HG02884 (cell line): ENCODE results near the gene TIFAB.
"Not testable (repeated sequence)": the region's sequence is repeated elsewhere in the genome, so short reads cannot be mapped to it uniquely, and the experiment has no call there.

ENCODE experiments used
- ATAC-seq: cut with Tn5 transposase; IDR thresholded peaks from one replicate; pipeline ENCODE4 v1.9.1; 2021; ENCODE audit warnings: mild to moderate bottlenecking, moderate library complexity; ENCODE audit not compliant: unreplicated experiment

Gene TIFAB, protein sequence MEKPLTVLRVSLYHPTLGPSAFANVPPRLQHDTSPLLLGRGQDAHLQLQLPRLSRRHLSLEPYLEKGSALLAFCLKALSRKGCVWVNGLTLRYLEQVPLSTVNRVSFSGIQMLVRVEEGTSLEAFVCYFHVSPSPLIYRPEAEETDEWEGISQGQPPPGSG

DNA sequence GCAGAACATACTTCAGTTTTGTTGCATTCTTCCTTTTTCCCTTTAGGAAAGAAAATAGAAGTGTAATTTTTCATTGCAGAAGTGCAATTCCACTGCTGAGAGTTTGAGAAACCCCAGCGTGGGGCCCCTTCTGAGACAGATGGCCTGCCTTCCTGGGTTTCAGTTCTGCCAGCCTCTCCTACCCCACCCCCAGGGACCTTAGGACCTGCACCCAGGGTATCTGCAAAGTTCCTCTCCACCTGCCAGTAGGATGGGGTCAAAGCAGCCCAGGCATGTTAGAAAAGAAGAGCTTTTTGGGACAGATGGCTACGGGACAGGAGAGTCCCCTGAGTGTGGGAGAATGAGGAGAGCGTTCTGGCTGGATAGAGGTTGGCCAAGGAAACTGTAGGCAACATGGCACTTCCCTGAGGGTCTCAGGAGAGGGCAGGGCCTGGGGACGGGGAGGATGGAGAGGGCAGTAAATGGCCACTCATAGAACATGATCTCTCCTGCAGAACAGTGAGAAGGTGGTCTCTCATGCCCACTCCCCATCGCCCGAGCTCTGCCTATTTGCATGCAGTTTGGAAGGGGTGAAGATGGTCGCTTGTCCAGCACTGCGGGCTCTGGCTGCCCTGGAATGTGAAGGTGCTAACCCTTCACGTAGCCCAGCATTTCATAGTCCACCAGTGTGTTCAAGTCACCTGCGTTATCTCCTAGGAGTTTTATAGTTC lies at the start of gene TIFAB:
TIFAB (minus strand) TSS at position 31 of the 710 bp plus-strand sequence. CDS start 2,412 bp downstream, outside the sequence.
- ATAC-seq, result no peak

DNA sequence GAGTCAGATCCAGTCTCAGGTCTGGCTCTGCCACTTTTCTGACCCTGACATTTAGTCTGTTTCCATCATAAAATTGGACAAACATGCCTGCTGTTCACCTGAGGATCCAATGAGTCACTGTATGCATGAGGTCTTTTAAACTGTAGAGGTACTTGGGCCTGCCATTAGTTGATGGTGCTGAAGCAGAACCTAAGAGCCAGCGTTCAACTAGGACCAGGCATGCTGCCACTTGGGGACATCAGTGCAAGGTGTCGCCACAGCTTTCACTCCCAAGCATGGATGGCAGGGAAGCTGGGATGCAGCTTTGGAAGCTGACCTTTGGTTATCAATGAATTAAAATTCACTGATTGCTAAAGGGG lies 46.5 kb upstream of the TIFAB start:
- ATAC-seq, result no peak

DNA sequence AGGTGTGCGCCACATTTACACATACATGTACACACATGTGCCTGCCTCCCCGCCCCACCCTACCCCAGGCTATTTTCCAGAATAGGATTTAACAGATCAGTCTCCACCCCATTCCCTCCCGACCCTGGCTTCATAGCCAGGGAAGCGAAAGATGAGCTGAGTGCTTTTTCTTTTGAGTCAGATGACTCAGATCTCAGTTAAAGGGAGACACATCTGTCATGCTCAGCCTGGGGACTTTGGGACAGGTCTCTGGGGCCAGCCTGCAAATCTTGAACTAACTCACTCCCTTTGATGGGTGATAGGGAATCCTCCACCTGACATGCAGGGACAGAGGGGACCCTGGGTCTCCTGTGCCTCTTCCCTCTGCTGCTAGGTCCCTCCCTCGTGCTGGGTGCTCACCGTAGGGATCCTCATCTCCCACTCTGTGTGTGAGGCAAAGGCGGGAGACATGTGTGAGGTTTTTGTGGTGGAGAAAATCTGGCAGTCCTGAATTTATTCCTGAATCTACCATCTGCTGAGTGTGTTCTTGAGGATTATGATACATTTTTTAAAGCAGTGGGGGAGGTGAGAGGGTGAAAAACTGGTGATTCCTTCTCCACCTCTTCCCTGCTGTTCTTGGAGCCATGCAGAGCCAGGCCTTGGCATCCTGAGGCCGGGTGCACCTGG lies 46.0 kb upstream of the TIFAB start:
- ATAC-seq, result no peak

DNA sequence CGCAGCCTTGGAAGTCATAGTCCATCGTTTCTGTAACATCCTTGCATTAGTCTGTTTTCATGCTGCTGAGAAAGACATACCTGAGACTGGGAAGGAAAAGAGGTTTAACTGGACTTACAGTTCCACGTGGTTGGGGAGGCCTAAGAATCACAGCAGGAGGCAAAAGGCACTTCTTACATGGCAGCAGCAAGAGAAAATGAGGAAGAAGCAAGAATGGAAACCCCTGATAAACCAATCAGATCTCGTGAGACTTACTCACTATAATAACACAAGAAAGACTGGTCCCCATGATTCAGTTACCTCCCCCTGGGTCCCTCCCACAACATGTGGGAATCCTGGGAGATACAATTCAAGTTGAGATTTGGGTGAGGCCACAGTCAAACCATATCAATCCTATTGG lies 43.4 kb upstream of the TIFAB start:
- ATAC-seq, result not testable (repeated sequence)

DNA sequence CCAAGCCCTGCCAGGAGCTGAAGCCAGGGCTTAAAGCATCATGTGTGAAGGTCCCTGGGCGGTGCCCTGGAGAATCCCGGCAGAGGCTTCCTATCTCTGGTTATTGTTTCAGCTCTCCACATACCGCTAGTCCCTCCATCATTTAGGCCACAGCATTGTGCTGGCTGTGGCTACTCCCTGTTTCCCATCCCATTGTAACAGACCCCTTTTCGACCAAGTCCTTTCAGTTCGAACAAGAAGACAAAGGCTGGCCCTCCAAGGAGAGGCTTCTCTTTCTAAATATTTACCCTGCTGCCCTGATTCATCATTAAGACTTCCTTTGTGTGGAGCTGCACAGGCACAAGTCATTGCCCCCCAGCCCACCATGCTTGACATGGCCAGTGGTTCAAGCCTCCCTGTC lies 42.0 kb upstream of the TIFAB start:
- ATAC-seq, result no peak

DNA sequence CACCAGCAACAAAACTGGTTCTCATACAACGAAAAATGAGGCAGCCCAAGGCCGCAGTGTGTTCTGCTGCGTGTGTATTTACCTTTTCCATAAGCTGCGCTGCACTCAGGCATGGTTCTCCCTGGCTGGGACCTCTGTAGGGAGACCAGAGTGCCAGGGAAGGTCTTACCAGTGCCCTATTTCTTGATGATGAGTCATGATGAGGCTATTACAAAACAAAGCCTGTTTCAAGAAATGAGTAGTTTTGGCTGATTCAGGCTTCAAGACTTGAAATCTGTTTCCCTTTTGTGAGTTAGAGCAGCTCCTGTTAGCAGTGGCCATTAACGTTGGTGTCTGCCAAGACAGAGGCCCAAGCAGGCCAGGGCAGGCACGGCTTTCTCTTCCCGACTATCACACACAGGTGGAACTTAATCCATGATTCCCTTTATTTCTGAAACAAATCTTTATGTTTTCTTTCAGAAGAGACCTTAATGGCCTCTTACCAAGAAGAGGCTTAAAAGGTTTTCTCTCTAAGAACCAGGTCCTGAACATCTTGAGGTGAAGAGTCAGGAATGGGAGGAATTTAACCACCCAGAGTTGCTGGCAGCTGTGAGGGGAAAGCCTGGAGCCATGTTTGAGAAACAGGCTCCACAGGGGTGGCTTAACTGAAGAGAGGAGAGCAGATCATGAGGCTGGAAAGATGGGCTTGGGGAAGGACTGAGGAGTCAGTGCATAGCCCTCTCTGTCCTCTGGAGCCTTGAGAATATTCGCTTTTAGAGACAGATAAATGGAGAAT lies 41.4 kb upstream of the TIFAB start:
- no peak for ATAC-seq

DNA sequence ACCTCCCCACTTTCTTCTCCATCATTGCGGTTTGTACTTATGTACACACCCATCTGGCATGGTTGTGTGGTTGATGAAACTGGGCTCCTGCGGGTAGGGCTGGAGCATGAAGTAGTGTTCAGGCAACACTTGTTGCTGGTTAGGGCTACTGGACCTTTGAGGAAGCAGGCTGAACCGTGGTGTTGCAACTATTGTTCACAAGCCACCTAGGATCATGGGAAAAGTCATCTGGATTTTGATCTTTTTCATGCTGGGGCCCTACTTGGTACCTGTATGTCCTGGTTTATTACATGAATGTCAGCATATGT lies 40.1 kb upstream of the TIFAB start:
- no peak for ATAC-seq

DNA sequence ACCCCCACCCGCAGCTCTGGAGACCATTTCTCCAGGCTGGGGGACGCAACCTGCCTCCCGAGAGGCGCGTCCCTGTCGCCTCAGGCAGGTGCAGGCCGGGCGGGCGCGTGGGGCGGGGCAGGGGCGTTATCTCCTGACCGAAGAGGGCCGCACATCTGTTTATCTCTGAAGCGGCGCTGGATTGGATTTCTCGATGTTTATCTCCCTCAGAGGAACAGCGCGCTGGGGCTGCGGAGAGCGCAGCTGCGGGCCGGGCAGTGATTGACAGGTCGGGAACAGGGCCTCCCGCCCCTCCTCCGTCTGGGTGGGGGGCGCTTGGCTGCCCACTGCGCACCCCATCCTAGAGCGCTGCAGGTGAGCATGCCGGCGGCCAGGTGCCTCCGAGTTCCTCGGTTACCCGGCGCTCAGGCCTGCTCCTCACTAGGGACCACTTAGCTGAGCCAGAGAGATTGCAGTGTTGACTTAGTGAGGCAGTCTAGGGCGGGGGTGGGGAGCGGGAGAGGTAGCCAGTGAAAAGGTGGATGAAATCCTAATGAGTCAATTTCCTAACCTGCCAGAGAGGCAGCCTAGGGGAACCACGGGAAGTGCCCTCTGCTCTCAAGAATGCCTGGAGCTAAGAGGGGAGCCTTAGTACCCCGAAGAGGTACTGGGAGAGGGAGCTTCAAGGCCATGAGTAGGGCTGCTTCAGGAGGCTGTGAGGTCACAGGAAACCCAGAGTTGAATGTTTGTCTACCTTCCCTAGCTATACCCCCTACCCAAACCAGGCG lies 39.6 kb upstream of the TIFAB start:
- ATAC-seq, result no peak

DNA sequence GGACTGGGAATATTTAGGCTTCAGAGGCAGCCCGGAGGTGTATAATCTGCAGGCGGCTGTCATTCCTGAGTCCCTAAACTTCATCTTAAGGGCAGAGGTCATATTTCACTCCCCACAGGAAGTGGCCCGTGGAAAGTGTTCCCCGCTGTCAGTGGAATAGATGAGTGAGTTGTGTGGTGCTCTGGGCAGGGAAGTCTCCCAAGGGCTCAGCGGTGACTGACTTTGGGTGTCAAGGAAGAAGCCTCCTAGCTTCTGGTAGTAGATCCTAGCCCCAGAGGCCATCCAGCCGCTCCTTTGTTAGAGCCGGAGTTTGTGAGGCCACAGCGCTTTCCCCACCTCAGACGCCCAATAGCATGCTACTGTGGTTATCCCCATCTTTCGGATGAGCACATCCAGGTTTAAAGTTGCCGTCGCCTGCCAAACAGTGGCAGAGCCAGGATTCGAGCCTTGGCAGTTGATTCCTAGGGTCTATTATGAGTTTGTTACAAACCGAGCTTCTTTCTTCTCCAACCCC lies 38.9 kb upstream of the TIFAB start:
- ATAC-seq, result no peak

DNA sequence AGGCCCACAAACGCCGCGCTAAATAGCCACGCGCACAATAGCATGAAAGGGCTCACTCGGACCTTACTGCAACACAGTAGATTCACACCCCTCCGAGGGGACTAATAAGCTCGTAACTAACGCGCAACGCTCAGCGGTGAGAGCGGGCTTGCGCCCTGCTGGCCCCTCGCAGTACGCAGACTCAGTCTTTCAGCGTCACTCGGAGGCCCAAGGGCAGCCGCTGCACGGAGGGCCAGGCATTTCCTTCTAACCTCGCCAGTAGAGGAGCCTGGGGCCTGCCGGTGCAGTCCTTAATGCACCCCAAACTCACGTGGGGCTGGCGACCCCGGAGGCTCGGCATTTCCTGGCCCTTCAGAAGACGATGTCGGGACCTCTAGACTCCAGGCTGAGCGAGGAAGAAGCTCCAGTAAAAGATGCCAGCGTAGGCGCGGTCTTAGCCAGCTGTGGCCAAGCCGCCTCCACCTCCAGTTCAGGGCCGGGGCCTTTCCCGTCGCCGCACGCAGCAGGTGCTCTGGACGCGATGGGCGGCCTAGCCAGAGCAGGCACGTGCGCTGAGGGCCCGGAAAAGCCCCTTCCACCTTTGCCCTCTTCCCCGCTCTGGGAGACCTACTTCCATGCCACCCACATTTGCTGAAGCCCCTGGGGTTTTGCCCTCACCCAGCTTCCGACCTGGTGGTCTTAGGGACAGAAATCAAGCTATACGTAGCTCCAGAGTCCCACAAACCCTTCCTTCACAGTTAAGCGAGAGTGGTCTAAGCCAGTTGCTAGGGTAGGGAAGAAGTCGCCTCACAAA lies 38.3 kb upstream of the TIFAB start:
- ATAC-seq, result no peak

DNA sequence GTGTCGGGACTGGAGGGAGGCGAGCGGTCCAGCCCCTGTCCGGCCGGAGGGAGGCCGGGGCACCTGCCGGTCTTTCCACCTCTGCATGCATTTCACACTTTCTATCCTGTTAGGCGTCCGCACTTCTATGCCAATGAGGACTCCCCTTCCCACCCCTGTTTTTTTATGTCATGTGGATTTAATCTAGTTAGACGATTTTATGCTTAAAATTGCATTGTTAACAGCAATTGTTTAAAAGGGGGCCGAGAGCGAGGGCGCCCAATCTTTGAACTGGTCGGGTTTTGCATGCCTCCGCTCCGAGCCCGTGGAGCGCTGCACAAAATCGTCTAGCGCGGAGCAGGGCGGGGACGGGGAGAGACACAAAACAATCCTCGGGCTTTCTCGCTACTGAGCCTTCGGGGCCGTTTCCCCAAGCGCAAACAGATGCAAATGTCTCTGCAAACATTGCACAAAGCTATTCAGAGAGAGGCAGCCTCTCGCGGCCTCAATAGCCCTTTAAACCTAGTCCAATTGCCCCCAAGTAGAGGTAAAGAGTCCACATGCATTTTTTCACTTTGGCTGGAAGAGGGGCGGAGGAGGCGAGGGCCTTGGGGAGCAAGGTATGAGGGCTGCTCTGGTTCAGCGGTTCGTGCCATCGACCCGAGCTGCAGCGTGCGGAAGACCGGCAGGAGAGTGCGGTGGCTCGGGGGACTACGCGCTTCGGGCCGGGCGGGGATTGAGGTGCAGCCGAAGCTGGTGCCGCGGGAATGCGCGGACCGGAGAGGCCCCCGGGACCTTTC lies 37.5 kb upstream of the TIFAB start:
- no peak for ATAC-seq

DNA sequence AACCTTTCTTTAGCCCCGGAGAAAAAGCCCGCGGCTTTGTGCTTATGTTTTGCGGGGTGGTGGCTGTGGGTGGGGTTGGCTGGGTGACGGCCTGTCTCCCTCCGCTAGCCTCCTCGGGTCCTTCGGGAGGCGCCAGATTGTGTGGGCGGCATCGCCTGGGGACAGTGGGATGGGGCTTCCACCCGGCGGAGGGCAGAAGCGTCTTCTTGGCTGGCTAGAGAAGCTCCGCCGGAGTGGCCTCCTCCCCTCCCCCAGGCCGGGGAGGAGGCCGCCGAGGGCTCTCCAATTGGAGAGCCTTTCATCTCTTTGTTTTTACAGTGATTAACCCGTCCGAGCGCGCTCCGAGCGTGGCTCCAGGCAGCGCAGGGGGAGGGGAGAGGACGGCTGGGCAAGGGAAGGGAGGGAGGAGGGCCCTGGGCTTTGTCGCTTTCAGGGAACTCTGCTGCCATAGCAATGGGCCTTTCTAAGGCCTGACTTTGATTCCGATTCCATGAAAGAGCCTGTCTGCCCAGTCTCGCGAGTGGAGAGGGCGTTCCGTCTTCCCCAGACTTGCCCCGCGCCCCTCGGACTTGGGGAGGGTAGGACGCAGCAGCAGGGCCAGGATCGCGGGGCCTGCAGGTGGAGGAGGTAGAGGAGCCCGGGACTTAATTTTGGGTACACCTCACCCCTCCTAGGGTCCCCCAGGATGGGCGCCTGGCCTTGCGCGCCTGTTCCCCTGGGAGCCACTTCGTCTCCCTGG lies 36.7 kb upstream of the TIFAB start:
- ATAC-seq, result no peak

DNA sequence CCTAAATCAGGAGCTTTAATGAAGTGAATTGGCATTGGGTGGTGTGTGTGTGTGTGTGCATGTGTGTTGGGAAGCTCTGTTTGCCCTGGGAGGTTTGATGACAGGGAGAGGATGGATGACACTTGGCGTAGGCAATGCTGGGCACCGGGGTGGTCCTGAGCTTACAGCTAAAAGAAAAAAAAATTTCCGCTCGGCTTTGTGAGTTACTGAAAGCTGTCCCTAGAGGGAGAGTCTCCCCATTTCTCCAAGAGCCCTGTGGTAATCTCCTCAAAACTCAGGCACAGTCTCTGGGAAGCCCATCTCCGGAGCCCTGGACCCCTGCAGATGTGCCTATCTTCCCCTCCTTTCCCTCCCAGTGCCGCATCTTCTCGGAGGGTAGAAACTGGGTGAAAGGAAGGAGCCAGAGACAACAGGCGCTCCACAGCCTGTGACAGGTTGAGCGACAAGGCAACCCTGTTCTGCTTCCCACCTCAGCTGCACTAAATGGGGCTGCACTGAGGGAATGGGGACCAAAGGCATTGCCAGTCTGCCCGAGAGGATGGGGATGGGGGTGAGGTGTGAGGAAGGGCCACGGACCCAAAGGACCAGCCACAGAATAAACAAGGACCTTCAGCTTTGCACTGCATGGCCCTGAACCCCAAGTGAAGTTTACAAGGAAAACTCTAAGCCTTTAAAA lies 35.8 kb upstream of the TIFAB start:
- ATAC-seq, result no peak

DNA sequence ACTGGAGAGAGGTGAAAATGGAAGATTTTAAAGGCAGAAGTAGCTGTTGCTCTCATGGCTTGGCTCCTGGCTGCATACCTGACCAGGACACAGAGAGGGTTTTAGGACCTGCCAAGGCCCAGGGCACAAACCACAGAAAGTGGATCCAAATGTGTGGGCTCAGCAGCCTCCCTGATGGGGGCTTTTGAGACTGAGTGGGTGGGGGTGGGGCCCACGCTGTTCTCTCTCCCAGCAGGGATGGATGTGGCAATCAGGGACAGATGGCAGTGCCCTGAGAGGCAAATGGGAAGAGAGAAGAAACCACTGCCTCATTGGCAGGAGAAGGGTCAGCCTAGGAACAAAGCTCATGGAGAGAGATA lies 34.9 kb upstream of the TIFAB start:
- no peak for ATAC-seq

DNA sequence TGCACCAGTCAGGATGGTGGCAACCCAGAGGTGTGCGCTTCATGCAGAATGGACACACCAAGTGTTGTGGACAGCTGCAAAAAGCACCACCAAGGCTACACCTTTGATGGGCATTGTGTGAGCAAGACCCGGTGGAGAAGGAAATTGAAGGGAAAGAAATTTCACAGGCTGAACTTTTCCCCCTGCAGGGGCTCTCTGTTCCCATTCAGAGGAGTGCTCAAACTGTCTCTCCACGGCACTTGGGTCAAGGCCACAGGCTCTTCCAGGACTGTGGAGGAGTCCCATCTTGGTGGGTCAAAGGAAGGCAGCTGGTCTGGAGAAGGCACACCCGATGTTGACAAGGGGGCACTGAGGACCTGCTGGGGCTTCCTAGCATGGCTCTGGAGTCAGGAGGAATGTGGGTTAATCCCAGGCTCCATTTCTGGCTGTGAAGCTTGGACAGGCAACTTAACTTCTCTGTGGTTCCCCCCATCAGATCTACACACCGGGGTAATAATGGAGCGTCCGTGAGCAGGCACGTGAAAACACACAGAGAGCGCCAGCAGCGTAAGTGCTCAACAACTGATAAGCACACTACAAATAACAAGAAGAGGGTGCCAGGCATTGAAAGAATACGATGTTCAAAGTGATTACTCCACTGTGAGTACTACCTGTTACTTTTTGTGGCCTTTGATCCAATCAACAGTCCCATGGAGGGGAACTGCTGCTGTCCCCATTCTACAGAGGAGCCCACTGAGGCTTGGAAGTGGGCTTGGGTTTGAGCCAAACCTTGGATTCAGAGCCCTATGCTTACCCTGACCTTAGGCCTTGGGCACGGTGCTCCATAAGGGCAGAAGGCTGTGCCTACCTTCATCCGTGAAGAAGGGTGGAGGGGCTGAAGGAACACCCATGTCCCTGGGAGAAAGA lies 34.2 kb upstream of the TIFAB start:
- ATAC-seq, result no peak

DNA sequence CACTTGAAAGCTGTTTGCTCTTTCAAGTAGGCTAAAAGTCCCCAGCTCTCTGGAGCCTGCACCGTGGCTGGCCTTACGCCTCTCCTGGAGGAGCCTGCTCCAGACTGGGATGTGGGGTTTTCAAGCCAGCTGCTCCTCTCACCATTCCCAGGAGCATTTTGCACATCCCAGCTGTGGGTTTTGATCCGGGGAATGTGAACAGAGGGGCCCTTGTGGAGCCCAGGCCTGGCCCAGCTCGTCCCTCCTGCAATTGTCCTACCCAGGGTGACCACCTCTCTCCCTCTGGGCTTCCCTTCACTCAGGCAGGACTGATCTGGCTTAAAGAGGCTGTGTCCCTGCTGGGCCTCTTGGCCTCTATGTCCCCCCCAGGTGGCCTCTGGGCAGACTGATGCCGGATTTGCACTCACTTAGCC lies 32.5 kb upstream of the TIFAB start:
- ATAC-seq, result no peak

DNA sequence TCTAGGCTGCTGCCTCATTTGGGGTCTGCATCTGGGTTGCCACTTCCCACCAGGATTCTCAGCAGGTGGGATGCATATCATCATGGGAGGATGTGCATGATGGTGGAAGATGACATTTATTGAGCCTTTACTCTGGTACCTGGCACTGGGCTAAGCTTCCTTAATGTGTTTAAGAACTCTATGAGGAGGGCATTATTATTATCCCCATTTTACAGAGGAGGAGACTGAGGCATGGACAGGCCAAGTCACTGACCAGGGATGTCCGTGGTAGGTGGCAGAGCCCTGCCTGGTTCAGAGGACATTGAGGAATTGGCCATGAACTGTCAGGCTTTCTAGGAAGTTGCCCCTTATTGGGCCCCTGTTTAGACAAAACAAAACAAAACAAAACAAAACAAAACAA lies 31.1 kb upstream of the TIFAB start:
- no peak for ATAC-seq
